Suprapubic skin (tissue), 4 donors: ENCODE data around the gene FHOD3. TPM values are rescaled to one million over a fixed set of nuclear protein-coding genes. Genes with fewer than 3 reads are reported as not detected.
"Not testable (repeated sequence)": the region's sequence is repeated elsewhere in the genome, so short reads cannot be mapped to it uniquely, and the experiment has no call there.

Source experiments
- DNase-seq, 2 donors: peaks; one replicate each; pipeline ENCODE4 v3.0.0-alpha.2; 2019; ENCODE audit warnings: low spot score in 2 of 2
- H3K27ac ChIP-seq: fragments of 200-600 bp; sonication (generic); one replicate; pipeline ENCODE4 v1.5.1; 2019
- H3K27me3 ChIP-seq: fragments of 200-600 bp; sonication (generic); one replicate; pipeline ENCODE4 v1.5.1; 2019
- H3K36me3 ChIP-seq: fragments of 200-600 bp; sonication (generic); one replicate; pipeline ENCODE4 v1.5.1; 2019
- H3K4me1 ChIP-seq: fragments of 200-600 bp; sonication (generic); one replicate; pipeline ENCODE4 v1.5.1; 2019
- H3K4me3 ChIP-seq: fragments of 200-600 bp; sonication (generic); one replicate; pipeline ENCODE4 v1.5.1; 2019; ENCODE audit warnings: mild to moderate bottlenecking
- H3K9me3 ChIP-seq: fragments of 200-600 bp; sonication (generic); one replicate; pipeline ENCODE4 v1.5.1; 2019
- EP300 ChIP-seq: sonication (generic); formaldehyde crosslinking; IDR thresholded peaks from one replicate; pipeline ENCODE4 v1.6.1; 2017; ENCODE audit warnings: antibody characterized with exemption
- POLR2A ChIP-seq, 2 donors: fragments of 450-650 bp; IDR thresholded peaks; one replicate each; pipeline ENCODE4 v1.6.1; 2017; ENCODE audit warnings: antibody characterized with exemption in 2 of 2, mild to moderate bottlenecking in 2 of 2, moderate library complexity in 2 of 2
- POLR2AphosphoS5 ChIP-seq, 3 donors: sonication (generic); formaldehyde crosslinking; IDR thresholded peaks; one replicate each; pipeline ENCODE4 v1.6.1; 2017; ENCODE audit warnings: antibody characterized with exemption in 3 of 3
- WGBS: methylation state at CpG from one replicate; pipeline ENCODE4 v1.1.5; 2018; 5-methylcytosine and 5-hydroxymethylcytosine counted together
- total RNA-seq, 4 donors: library from RNA; depleted of rRNA; stranded (reverse); fragments of >200 nt; gene quantifications; one replicate each; pipeline ENCODE4 v1.1.0, GENCODE V29; 2016
- TF ChIP-seq, protein P1 (sequence below), 2 donors: fragments of 200-600 bp in 1 of 2; fragments of 450-650 bp in 1 of 2; sonication (generic) in 1 of 2; IDR thresholded peaks; one replicate each; pipeline ENCODE4 v1.5.1; 2016 to 2019; ENCODE audit warnings: antibody characterized with exemption in 2 of 2, mild to moderate bottlenecking in 1 of 2, moderate library complexity in 1 of 2

Gene FHOD3
- total RNA-seq, 4 donors from 2014 or later = 5.8 to 18.7 (median 15.5) TPM

DNA sequence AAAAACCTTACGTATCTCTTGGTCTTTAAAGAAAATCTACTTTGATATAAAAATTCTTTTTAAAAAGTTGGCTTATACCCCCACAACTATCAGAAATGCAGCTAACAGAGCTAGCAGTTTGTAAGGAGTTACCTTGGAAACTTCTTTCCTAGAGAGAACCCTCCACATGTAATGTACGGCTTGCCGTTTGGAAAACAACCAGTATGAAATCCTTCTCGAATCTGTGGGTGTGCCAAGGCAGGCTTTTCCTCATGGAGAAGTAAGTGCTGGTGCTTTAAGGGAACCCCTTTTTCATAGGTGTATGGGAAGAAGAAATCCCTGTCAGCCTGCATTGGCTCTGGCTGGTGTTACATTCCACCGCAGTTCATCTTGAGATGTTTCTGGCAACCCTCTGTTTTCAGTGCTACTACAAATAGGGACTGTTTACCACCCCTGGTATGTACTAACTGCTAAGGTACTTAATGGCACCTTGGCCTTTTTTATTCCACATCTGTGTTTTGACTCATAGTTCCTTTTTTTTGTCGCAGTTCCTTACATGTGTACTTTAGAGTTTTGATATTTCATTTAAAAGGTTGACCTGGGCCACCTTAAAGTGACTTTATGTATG, 248.4 kb downstream of the FHOD3 start:
- H3K27ac ChIP-seq = no peak overlapping the region
- TF ChIP-seq POLR2AphosphoS5 (IDR thresholded peaks at IDR 0.05) = no peak
- H3K27me3 ChIP-seq = no peaks in the 10 kb centered on the region
- peaks cover 22% of the 10 kb centered on the region for H3K4me1 ChIP-seq
- DNase-seq = no peak
- no peaks in the 10 kb centered on the region for H3K9me3 ChIP-seq
- no peak overlapping the region for H3K4me3 ChIP-seq
- H3K36me3 ChIP-seq = no peaks in the 10 kb centered on the region
- WGBS = 42% methylated on average over 6 of the region's 6 CpGs

DNA sequence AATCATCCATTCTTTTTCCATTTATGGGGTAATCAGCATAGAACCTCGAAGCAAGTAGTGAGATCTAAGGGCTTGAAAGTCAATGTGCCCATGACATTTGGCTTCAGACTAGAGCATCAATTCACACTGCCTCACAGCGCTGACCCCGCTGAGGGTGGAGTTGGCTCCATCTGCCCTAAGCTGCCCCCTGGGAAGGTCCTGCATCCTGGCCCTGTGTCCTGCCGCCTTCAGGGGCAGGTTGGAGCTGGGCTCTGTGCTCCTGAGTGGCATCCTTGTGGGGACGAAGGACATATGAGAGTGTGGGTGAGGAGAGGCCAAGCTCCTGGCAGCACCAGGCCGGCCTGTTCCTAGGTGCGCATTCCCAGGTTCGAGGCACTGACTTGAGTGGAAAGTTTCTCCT, 249.4 kb downstream of the FHOD3 start:
- Histone ChIP-seq H3K9me3 (no peaks in the 10 kb centered on the region), H3K27ac (no peak overlapping the region), H3K27me3 (no peaks in the 10 kb centered on the region), H3K36me3 (no peaks in the 10 kb centered on the region), H3K4me3 (no peak overlapping the region), H3K4me1 (peaks cover 19% of the 10 kb centered on the region)
- TF ChIP-seq, protein P1, sequence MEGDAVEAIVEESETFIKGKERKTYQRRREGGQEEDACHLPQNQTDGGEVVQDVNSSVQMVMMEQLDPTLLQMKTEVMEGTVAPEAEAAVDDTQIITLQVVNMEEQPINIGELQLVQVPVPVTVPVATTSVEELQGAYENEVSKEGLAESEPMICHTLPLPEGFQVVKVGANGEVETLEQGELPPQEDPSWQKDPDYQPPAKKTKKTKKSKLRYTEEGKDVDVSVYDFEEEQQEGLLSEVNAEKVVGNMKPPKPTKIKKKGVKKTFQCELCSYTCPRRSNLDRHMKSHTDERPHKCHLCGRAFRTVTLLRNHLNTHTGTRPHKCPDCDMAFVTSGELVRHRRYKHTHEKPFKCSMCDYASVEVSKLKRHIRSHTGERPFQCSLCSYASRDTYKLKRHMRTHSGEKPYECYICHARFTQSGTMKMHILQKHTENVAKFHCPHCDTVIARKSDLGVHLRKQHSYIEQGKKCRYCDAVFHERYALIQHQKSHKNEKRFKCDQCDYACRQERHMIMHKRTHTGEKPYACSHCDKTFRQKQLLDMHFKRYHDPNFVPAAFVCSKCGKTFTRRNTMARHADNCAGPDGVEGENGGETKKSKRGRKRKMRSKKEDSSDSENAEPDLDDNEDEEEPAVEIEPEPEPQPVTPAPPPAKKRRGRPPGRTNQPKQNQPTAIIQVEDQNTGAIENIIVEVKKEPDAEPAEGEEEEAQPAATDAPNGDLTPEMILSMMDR (IDR thresholded peaks at IDR 0.05) = no peak
- no peak for TF ChIP-seq POLR2A (IDR thresholded peaks at IDR 0.05)
- no peak for TF ChIP-seq EP300
- no peak for TF ChIP-seq POLR2AphosphoS5 (IDR thresholded peaks at IDR 0.05)
- no peak for DNase-seq
- WGBS = 84% methylated on average over 7 of the region's 8 CpGs

DNA sequence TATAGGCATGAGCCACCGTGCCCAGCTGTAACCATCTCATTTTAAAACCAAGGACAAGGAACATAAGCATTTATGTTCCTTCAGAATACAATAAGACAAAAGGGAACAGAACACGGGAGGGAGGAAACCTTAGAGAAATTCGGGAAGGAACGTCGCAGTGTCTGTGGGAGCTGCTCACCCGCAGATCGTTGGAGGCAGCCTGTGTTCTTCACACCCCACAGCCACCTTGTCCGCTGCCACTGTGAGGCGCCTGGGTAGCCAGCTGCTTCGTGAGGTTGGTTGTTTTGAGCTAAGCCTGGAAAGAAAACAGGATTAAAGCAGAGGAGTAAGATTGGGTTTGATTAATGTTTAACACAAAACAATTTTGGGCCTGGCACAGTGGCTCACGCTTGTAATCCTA, 250.0 kb downstream of the FHOD3 start:
- H3K4me3 ChIP-seq = no peak overlapping the region
- DNase-seq = no peak
- peaks cover 17% of the 10 kb centered on the region for H3K4me1 ChIP-seq
- no peaks in the 10 kb centered on the region for H3K9me3 ChIP-seq
- TF ChIP-seq POLR2AphosphoS5 (IDR thresholded peaks at IDR 0.05) (no peak), POLR2A (IDR thresholded peaks at IDR 0.05) (no peak), EP300 (no peak)
- TF ChIP-seq, protein P1 (IDR thresholded peaks at IDR 0.05) = no peak
- no peaks in the 10 kb centered on the region for H3K27me3 ChIP-seq
- no peaks in the 10 kb centered on the region for H3K36me3 ChIP-seq
- WGBS = 89% methylated on average over 11 of the region's 11 CpGs
- H3K27ac ChIP-seq = no peak overlapping the region

DNA sequence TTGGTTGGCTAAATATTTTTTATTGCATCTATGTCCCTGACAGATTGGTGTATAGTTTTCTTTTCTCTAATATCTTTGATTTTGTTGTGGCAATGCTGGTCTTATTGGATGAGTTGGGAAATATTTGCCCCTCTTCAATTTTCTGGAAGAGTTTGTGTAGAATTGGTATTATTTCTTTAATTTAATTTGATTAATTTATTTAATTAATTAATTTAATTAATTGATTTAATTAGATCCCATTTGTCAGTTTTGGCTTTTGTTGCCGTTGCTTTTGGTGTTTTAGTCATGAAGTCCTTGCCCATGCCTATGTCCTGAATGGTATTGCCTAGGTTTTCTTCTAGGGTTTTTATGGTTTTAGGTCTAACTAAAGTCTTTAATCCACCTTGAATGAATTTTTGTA, 253.8 kb downstream of the FHOD3 start:
- DNase-seq, H3K4me1 ChIP-seq, H3K4me3 ChIP-seq, H3K27ac ChIP-seq, H3K27me3 ChIP-seq, H3K36me3 ChIP-seq, H3K9me3 ChIP-seq: not testable (repeated sequence)
- WGBS = 97% methylated on average over 1 of the region's 1 CpG

DNA sequence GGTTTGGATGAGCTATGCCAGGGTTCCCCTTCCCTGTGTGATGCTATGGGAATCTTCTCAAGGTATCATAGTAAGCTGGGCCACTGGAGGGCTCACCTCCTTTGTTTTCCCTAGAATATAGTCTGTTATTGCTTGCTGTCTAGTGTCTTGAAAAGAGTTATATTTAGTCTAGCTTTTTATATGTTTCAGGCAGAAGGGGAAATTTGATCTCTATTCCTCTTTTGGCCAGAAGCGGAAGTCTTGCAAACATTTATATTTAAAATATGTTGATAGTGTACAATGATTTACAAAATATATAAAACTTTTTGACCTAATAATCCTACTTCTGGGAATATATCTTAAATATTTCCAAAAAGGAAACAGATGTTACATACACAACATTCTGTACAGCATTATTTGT, 260.7 kb downstream of the FHOD3 start:
- Histone ChIP-seq H3K27ac (no peak overlapping the region), H3K4me3 (no peak overlapping the region), H3K9me3 (no peaks in the 10 kb centered on the region), H3K27me3 (no peaks in the 10 kb centered on the region), H3K36me3 (no peaks in the 10 kb centered on the region), H3K4me1 (no peaks in the 10 kb centered on the region)
- WGBS = 93% methylated on average over 1 of the region's 1 CpG
- no peak for DNase-seq
- TF ChIP-seq, protein P1 (IDR thresholded peaks at IDR 0.05) = no peak
- no peak for TF ChIP-seq POLR2A (IDR thresholded peaks at IDR 0.05)
- TF ChIP-seq EP300 = no peak
- no peak for TF ChIP-seq POLR2AphosphoS5 (IDR thresholded peaks at IDR 0.05)

DNA sequence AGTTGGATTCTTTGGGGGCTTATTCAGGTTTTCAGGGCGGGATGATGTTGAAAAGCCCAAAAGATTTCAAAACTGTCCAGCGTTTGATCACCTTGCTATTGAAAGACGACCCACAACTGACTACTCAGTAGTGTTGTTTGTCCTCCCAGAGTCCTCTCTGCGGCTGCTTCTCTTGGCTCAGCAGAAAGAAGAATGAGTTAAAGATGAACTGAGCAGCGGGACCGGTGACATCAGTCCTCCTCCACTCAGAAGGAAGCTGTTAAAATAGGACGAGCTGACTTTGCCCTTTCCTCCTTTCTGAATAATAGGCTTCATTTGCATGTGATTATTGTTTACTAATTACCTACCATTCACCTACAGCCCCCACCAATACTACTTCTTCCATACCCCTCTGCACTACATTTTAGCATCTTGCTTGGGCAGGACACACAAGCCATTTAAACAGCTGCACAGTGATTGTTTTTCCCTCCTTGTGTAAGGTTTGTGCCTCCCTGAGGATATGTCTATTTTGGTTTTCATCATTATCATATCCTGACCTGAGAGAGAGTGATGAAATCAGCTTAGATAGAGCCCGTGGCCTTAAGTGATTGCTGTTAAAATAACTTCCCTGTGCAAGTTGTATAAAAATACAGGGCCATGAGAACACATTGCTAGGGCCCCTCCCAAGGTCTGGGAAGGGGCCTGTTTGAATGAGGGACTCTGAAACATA, 261.8 kb downstream of the FHOD3 start:
- Histone ChIP-seq H3K27me3 (no peaks in the 10 kb centered on the region), H3K9me3 (no peaks in the 10 kb centered on the region), H3K4me1 (no peaks in the 10 kb centered on the region), H3K4me3 (no peak overlapping the region), H3K36me3 (no peaks in the 10 kb centered on the region), H3K27ac (no peak overlapping the region)
- no peak for DNase-seq
- TF ChIP-seq, protein P1 (IDR thresholded peaks at IDR 0.05) = no peak
- TF ChIP-seq POLR2AphosphoS5 (IDR thresholded peaks at IDR 0.05) (no peak), EP300 (no peak), POLR2A (IDR thresholded peaks at IDR 0.05) (no peak)
- 73% methylated on average over 8 of the region's 8 CpGs for WGBS
